Epithelial cell of esophagus (primary cell): Measurements from ENCODE around the gene CREB3L4.

ENCODE experiments used
- DNase-seq: peaks from one replicate; pipeline ENCODE4 v3.0.0; 2010; ENCODE audit warnings: low read depth
- H3K4me3 ChIP-seq: 2 replicates; pipeline ENCODE4 v1.5.1; 2011; ENCODE audit warnings: mild to moderate bottlenecking, low read length, control low read depth
- TF ChIP-seq, protein P1 (sequence below): IDR thresholded peaks from 2 replicates; pipeline ENCODE4 v1.5.1; 2011; ENCODE audit warnings: low read depth, mild to moderate bottlenecking, low read length, control low read depth, inconsistent platforms; ENCODE audit not compliant: insufficient read depth; ENCODE audit errors: missing control alignments

CREB3L4 gene

DNA sequence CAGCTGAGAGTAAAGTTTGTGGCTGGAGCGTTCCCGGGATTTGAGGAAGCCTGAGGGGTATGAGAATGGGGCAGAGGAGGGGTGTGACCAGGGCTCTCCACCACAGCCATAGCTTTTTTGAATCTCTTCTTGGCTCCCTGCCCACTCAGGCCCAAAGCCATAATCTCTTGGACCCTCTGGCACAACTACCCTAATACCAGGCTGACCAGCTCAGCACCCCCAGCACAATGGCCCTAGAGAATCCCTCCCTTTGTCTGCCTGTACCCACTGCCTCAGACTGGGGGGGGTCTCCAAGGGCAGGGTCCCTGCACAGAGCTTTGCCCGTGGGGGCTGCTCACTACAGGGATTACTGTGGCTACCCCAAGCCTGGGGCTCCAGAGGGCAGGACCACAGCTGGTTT is 28.7 kb upstream of the CREB3L4 start:
- no peak for DNase-seq
- H3K4me3 ChIP-seq: no peak overlapping the region
- TF ChIP-seq, protein P1, sequence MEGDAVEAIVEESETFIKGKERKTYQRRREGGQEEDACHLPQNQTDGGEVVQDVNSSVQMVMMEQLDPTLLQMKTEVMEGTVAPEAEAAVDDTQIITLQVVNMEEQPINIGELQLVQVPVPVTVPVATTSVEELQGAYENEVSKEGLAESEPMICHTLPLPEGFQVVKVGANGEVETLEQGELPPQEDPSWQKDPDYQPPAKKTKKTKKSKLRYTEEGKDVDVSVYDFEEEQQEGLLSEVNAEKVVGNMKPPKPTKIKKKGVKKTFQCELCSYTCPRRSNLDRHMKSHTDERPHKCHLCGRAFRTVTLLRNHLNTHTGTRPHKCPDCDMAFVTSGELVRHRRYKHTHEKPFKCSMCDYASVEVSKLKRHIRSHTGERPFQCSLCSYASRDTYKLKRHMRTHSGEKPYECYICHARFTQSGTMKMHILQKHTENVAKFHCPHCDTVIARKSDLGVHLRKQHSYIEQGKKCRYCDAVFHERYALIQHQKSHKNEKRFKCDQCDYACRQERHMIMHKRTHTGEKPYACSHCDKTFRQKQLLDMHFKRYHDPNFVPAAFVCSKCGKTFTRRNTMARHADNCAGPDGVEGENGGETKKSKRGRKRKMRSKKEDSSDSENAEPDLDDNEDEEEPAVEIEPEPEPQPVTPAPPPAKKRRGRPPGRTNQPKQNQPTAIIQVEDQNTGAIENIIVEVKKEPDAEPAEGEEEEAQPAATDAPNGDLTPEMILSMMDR: no peak

DNA sequence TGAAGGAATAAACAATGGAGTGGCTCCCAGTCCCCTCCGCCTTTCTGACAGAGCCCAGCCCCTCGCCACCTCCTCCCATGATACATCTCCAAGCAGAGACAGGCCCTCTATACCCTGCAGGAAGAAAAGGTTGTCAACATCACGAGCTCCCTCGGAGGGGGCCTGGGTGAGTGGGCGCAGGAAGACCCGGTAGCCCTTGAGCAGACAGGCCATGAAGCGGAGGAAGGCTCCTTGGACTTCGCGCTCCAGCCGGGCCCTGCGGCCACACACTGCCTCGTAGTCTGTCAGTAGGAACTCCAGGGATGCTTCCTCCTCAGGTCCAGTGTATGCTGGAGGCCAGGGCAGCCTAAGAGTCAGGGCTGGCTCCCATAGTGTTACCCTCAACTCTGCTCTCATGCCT is 28.2 kb upstream of the CREB3L4 start:
- H3K4me3 ChIP-seq: no peak overlapping the region
- DNase-seq: no peak
- TF ChIP-seq, protein P1: no peak

DNA sequence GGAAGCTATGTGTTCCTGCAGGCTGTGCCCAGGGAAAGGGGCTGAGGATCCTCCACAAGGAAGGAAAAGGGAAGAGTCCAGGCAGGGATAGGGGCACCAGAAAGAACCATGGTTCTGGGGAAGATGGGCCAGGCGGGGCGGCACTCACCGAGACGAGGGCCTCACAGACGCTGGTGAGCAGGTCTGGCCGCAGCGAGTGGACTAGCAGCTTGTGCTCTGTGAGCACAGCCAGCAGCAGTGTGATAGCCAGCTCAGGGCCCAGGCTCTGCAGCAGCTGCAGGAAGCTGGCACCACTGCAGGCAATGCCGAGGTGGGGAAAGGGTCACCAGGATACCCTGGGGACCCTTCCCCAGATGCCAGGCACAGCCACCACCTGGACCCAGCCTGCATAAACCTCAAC is 26.9 kb upstream of the CREB3L4 start:
- TF ChIP-seq, protein P1: no peak
- no peak for DNase-seq
- H3K4me3 ChIP-seq: no peak overlapping the region

- DNase-seq: no peak
- TF ChIP-seq, protein P1: no peak
- no peak overlapping the region for H3K4me3 ChIP-seq
These were observed 25.6 kb upstream of the CREB3L4 start for GRCh38 chr1:153941826-153942725.

GRCh38 chr1:153942766-153943549 is 24.7 kb upstream of the CREB3L4 start:
- no peak overlapping the region for H3K4me3 ChIP-seq
- TF ChIP-seq, protein P1: no peak
- DNase-seq: no peak

GRCh38 chr1:153944005-153944826 is 23.5 kb upstream of the CREB3L4 start:
- no peak for DNase-seq
- TF ChIP-seq, protein P1: no peak
- H3K4me3 ChIP-seq: no peak overlapping the region
